ENCODE measurements around the gene GUK1.

GRCh38 chr1:228105996-228106799 lies 33.9 kb upstream of the GUK1 start:
- TF ChIP-seq POLR2AphosphoS5 (IDR thresholded peaks at IDR 0.05; ENCODE audit: borderline replicate concordance, low read depth, low read length) (no peak), EZH2 (IDR thresholded peaks at IDR 0.05) (no peak)

Measured in SK-N-MC (cell line).